IMR-90 (cell line): ENCODE measurements around the gene ZNF597. TPM values are rescaled to one million over a fixed set of nuclear protein-coding genes. Genes with fewer than 3 reads are reported as not detected.

ENCODE experiments used
- ATAC-seq: fragments of 200-7000 bp; cut with Tn5 transposase; 2 replicates; pipeline ENCODE4 v1.9.1; 2020; ENCODE audit warnings: low read depth, mild to moderate bottlenecking, moderate library complexity
- BruUV-seq: library from RNA; stranded (reverse); fragments of 400-500 nt; replicated peaks from 2 replicates; lab custom pipeline; 2021; lab: Mats Ljungman, UMichigan
- CTCF ChIA-PET: fragments of 300-600 bp; formaldehyde crosslinking; extraction: SDS; loops from one replicate; lab custom pipeline; 2021; ENCODE audit warnings: antibody characterized with exemption; lab: Yijun Ruan, JAX
- POLR2A ChIA-PET: fragments of 300-600 bp; sonication (Branson Sonifier 250); formaldehyde crosslinking; loops from one replicate; lab custom pipeline; 2022; ENCODE audit warnings: antibody characterized with exemption; ENCODE audit not compliant: unreplicated experiment; lab: Charles Lee
- DNase-seq: peaks from one replicate; pipeline ENCODE4 v3.0.0; 2013
- H2AFZ ChIP-seq: replicated peaks from 2 replicates; pipeline ENCODE3; 2013; ENCODE audit warnings: low read length, mild to moderate bottlenecking; ENCODE audit not compliant: poor library complexity
- H2AK5ac ChIP-seq: 2 replicates; pipeline ENCODE4 v1.6.1; 2013; ENCODE audit warnings: low read depth, low read length, inconsistent platforms
- H2AK9ac ChIP-seq: replicated peaks from 2 replicates; pipeline ENCODE3; 2013; ENCODE audit warnings: mild to moderate bottlenecking, low read depth, low read length, moderate library complexity; ENCODE audit not compliant: poor library complexity
- H2BK120ac ChIP-seq: 2 replicates; pipeline ENCODE4 v1.6.1; 2013; ENCODE audit warnings: low read depth, low read length, inconsistent platforms
- H2BK15ac ChIP-seq: 3 replicates; pipeline ENCODE4 v1.6.1; 2013; ENCODE audit warnings: low read depth, low read length, inconsistent platforms
- H2BK20ac ChIP-seq: 2 replicates; pipeline ENCODE4 v1.6.1; 2013; ENCODE audit warnings: low read depth, mild to moderate bottlenecking, inconsistent platforms, low read length, moderate library complexity
- H2BK5ac ChIP-seq: 2 replicates; pipeline ENCODE4 v1.6.1; 2013; ENCODE audit warnings: mild to moderate bottlenecking, low read depth, low read length, inconsistent platforms; ENCODE audit not compliant: poor library complexity, severe bottlenecking
- H3K14ac ChIP-seq: replicated peaks from 2 replicates; pipeline ENCODE4 v1.6.1; 2013; ENCODE audit warnings: low read depth, low read length, inconsistent platforms
- H3K18ac ChIP-seq: 2 replicates; pipeline ENCODE4 v1.6.1; 2013; ENCODE audit warnings: low read depth, low read length, control low read depth
- H3K23ac ChIP-seq: 2 replicates; pipeline ENCODE4 v1.6.1; 2013; ENCODE audit warnings: low read depth, low read length, inconsistent platforms
- H3K27ac ChIP-seq: 2 replicates; pipeline ENCODE4 v1.5.1; 2013; ENCODE audit warnings: mild to moderate bottlenecking, control low read depth, low read length; ENCODE audit not compliant: insufficient read depth
- H3K27me3 ChIP-seq: 2 replicates; pipeline ENCODE4 v1.6.1; 2013; ENCODE audit warnings: low read length; ENCODE audit not compliant: control insufficient read depth, insufficient read depth
- H3K36me3 ChIP-seq: 2 replicates; pipeline ENCODE4 v1.6.1; 2013; ENCODE audit warnings: low read length, mixed read lengths; ENCODE audit not compliant: control insufficient read depth, insufficient read depth
- H3K4ac ChIP-seq: 2 replicates; pipeline ENCODE4 v1.6.1; 2013; ENCODE audit warnings: low read depth, low read length, inconsistent platforms
- H3K4me1 ChIP-seq: 2 replicates; pipeline ENCODE4 v1.6.1; 2013; ENCODE audit warnings: low read length, mixed read lengths; ENCODE audit not compliant: control insufficient read depth, insufficient read depth
- H3K4me2 ChIP-seq: 2 replicates; pipeline ENCODE4 v1.6.1; 2013; ENCODE audit warnings: low read depth, mild to moderate bottlenecking, control low read depth, low read length, moderate library complexity
- H3K4me3 ChIP-seq: 2 replicates; pipeline ENCODE4 v1.5.1; 2013; ENCODE audit warnings: low read depth, mild to moderate bottlenecking, control low read depth, low read length, moderate library complexity; ENCODE audit not compliant: insufficient read depth
- H3K56ac ChIP-seq: 2 replicates; pipeline ENCODE4 v1.6.1; 2013; ENCODE audit warnings: low read length, inconsistent platforms; ENCODE audit not compliant: insufficient read depth; ENCODE audit errors: extremely low read depth
- H3K79me1 ChIP-seq, 2 experiments: 2 replicates each; pipeline ENCODE4 v1.6.1; 2013; ENCODE audit warnings: low read length in 2 of 2, inconsistent platforms in 1 of 2, low read depth in 1 of 2
- H3K9ac ChIP-seq: 2 replicates; pipeline ENCODE4 v1.6.1; 2013; ENCODE audit warnings: low read depth, low read length, control low read depth
- H3K9me1 ChIP-seq: 2 replicates; pipeline ENCODE4 v1.6.1; 2013; ENCODE audit warnings: low read length, inconsistent platforms; ENCODE audit not compliant: insufficient read depth
- H3K9me3 ChIP-seq: 2 replicates; pipeline ENCODE4 v1.6.1; 2013; ENCODE audit warnings: low read length; ENCODE audit not compliant: control insufficient read depth, insufficient read depth
- H4K20me1 ChIP-seq: 2 replicates; pipeline ENCODE4 v1.6.1; 2013; ENCODE audit warnings: low read length, inconsistent platforms; ENCODE audit not compliant: insufficient read depth
- H4K5ac ChIP-seq: 2 replicates; pipeline ENCODE4 v1.6.1; 2013; ENCODE audit warnings: mild to moderate bottlenecking, low read depth, low read length, control low read depth
- H4K8ac ChIP-seq, 2 experiments: 2 replicates each; pipeline ENCODE4 v1.6.1; 2013; ENCODE audit warnings: low read depth in 2 of 2, low read length in 2 of 2, control low read depth in 1 of 2, inconsistent platforms in 1 of 2
- H4K91ac ChIP-seq: 2 replicates; pipeline ENCODE4 v1.6.1; 2013; ENCODE audit warnings: low read depth, low read length, inconsistent platforms; ENCODE audit not compliant: insufficient read depth
- BHLHE40 ChIP-seq: fragments of 150-350 bp; IDR thresholded peaks from 2 replicates; pipeline ENCODE4 v1.6.1; 2016; ENCODE audit warnings: mild to moderate bottlenecking, low read depth, low read length
- CEBPB ChIP-seq: IDR thresholded peaks from 2 replicates; pipeline ENCODE4 v1.6.1; 2012; ENCODE audit warnings: low read depth, low read length, improper control_type of control experiment
- CHD1 ChIP-seq: IDR thresholded peaks from 2 replicates; pipeline ENCODE4 v1.6.1; 2012; ENCODE audit warnings: low read depth, low read length, improper control_type of control experiment
- MAFK ChIP-seq: IDR thresholded peaks from 2 replicates; pipeline ENCODE4 v1.6.1; 2012; ENCODE audit warnings: low read depth, low read length, improper control_type of control experiment
- MAZ ChIP-seq: IDR thresholded peaks from 2 replicates; pipeline ENCODE4 v1.6.1; 2012; ENCODE audit warnings: low read depth, mild to moderate bottlenecking, low read length, improper control_type of control experiment, moderate library complexity, borderline replicate concordance
- NFE2L2 ChIP-seq: fragments of 150-350 bp; IDR thresholded peaks from 2 replicates; pipeline ENCODE4 v1.6.1; 2016; ENCODE audit warnings: low read depth, mild to moderate bottlenecking, low read length
- POLR2A ChIP-seq: IDR thresholded peaks from 2 replicates; pipeline ENCODE4 v1.6.1; 2012; ENCODE audit warnings: mild to moderate bottlenecking, low read depth, low read length
- RAD21 ChIP-seq: IDR thresholded peaks from 2 replicates; pipeline ENCODE4 v1.6.1; 2012; ENCODE audit warnings: low read length, improper control_type of control experiment
- RCOR1 ChIP-seq: IDR thresholded peaks from 2 replicates; pipeline ENCODE4 v1.6.1; 2012; ENCODE audit warnings: mild to moderate bottlenecking, low read length, improper control_type of control experiment; ENCODE audit not compliant: insufficient replicate concordance
- RFX5 ChIP-seq: IDR thresholded peaks from 2 replicates; pipeline ENCODE4 v1.8.0; 2012; ENCODE audit warnings: low read depth, mild to moderate bottlenecking, low read length, moderate library complexity
- WGBS, 2 experiments: methylation state at CpG; one replicate each; pipeline versions ENCODE4 v1.1.5 to v1.1.7; 2013; ENCODE audit warnings: missing lambda C conversion rate in 2 of 2; ENCODE audit not compliant: insufficient read length in 1 of 2; ENCODE audit errors: extremely low coverage in 2 of 2; 5-methylcytosine and 5-hydroxymethylcytosine counted together
- dilution Hi-C: fragments of 300-500 bp; cut with HindIII; formaldehyde crosslinking; loops from one replicate; pipeline ENCODE4 v1.14.3; 2018; ENCODE audit warnings: low sequenced_read_pairs; ENCODE audit not compliant: unreplicated experiment
- in situ Hi-C: fragments of 300-500 bp; cut with MboI; formaldehyde crosslinking; loops from 3 replicates; pipeline ENCODE4 v1.14.3; 2019; ENCODE audit warnings: low sequenced_read_pairs, inconsistent platforms, mixed read lengths
- intact Hi-C: fragments of 100-400 bp; cut with micrococcal nuclease; formaldehyde crosslinking; loops from 2 replicates; pipeline ENCODE4 v1.10.0; 2022
- polyA plus RNA-seq, 3 experiments: library from polyadenylated mRNA; depleted of rRNA; stranded (reverse); fragments of >200 nt; gene quantifications; 2 replicates each; pipeline ENCODE4 v1.2.3, GENCODE V29; 2012; ENCODE audit warnings: low replicate concordance in 1 of 3
- total RNA-seq: library from RNA; depleted of rRNA; stranded (reverse); fragments of >200 nt; gene quantifications from 2 replicates; pipeline ENCODE4 v1.2.3, GENCODE V29; 2012
- TF ChIP-seq, protein P1 (sequence below): conservative IDR thresholded peaks from 2 replicates; pipeline ENCODE4 v1.5.1; 2012; ENCODE audit warnings: mild to moderate bottlenecking, low read depth, low read length, improper control_type of control experiment
- TF ChIP-seq, protein P2 (sequence below): fragments of 150-350 bp; IDR thresholded peaks from 2 replicates; pipeline ENCODE4 v1.6.1; 2017; ENCODE audit warnings: mild to moderate bottlenecking, antibody characterized with exemption, low read length, low read depth

The ZNF597 gene
- total and polyA plus RNA-seq, 2 of the 4 experiments (the other 2 are of a cell fraction): 0.91 to 3.0 TPM

DNA sequence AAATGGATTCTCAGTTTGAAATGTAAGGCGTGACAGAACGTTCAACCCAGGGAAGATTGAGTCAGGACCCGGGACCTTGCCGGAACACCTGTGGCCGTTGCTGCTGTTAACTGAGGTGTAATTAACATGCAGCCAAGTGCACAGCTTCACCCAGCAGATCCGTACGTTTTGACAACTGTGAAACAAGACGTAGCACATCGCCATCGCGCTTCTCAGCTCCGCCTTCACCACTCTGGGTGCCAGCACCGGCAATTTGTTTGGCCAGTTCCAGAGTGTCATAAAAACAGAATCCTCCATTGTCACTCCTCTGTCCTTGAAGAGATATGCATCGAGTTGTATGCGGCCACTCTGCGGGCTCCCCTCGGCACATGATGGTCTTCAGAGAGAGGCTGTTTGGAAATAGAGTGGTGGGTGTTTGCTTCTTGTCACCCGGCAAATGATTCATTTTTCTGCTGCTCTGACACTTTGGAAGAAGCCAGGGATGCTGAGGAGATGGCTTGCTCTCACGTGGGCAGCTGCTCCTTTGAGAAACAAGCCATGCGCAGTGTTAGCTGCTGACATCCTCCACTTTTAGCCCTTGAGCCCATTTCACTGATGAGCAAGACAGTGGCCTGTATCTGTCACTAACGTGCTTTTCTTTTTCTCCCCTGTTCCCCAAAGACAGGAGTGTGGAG lies 22.7 kb upstream of the ZNF597 start:
- Histone ChIP-seq H3K27ac (no peak overlapping the region), H2AK5ac (no peak overlapping the region), H2AFZ (no peak overlapping the region), H3K18ac (no peak overlapping the region), H3K36me3 (peaks cover 10% of the 10 kb centered on the region), H3K4me1 (peaks cover 10% of the 10 kb centered on the region), H4K91ac (no peak overlapping the region), H3K14ac (no peak overlapping the region), H3K4me2 (no peak overlapping the region), H4K20me1 (peaks cover 97% of the 10 kb centered on the region), H3K23ac (no peak overlapping the region), H3K4me3 (no peak overlapping the region), H3K79me1 (peaks cover 18 to 94% of the 10 kb centered on the region in 2 experiments), H2BK15ac (no peak overlapping the region), H2BK5ac (no peak overlapping the region), H2BK20ac (no peak overlapping the region), H2BK120ac (no peak overlapping the region), H3K27me3 (no peaks in the 10 kb centered on the region), H3K9ac (no peak overlapping the region), H3K56ac (no peak overlapping the region), H4K5ac (no peak overlapping the region), H4K8ac (no peak overlapping the region), H3K9me1 (peaks cover 27% of the 10 kb centered on the region; the same call in 1 of the 2 replicates), H2AK9ac (no peak overlapping the region), H3K9me3 (no peaks in the 10 kb centered on the region), H3K4ac (no peak overlapping the region)
- no TSS peak for BruUV-seq
- dilution Hi-C loops: no loop called here
- ATAC-seq: no peak
- TF ChIP-seq NFE2L2 (no peak), POLR2A (no peak), RFX5 (no peak), CEBPB (no peak), MAFK (no peak), CHD1 (no peak), MAZ (no peak), BHLHE40 (no peak), RCOR1 (no peak), RAD21 (no peak)
- TF ChIP-seq, protein P1, sequence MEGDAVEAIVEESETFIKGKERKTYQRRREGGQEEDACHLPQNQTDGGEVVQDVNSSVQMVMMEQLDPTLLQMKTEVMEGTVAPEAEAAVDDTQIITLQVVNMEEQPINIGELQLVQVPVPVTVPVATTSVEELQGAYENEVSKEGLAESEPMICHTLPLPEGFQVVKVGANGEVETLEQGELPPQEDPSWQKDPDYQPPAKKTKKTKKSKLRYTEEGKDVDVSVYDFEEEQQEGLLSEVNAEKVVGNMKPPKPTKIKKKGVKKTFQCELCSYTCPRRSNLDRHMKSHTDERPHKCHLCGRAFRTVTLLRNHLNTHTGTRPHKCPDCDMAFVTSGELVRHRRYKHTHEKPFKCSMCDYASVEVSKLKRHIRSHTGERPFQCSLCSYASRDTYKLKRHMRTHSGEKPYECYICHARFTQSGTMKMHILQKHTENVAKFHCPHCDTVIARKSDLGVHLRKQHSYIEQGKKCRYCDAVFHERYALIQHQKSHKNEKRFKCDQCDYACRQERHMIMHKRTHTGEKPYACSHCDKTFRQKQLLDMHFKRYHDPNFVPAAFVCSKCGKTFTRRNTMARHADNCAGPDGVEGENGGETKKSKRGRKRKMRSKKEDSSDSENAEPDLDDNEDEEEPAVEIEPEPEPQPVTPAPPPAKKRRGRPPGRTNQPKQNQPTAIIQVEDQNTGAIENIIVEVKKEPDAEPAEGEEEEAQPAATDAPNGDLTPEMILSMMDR: no peak
- TF ChIP-seq, protein P2, sequence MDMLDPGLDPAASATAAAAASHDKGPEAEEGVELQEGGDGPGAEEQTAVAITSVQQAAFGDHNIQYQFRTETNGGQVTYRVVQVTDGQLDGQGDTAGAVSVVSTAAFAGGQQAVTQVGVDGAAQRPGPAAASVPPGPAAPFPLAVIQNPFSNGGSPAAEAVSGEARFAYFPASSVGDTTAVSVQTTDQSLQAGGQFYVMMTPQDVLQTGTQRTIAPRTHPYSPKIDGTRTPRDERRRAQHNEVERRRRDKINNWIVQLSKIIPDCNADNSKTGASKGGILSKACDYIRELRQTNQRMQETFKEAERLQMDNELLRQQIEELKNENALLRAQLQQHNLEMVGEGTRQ: no peak
- intact Hi-C loops: no loop called here
- 93% methylated on average over 8 of the region's 21 CpGs; no CpG with 5 or more reads in 1 of the 2 experiments for WGBS, 2 experiments
- in situ Hi-C loops: no loop called here
- DNase-seq: no peak
- CTCF ChIA-PET: no interaction called here
- POLR2A ChIA-PET: no interaction called here
